Measurements from ENCODE around the gene METTL8. TPM values are rescaled to one million over a fixed set of nuclear protein-coding genes. Genes with fewer than 3 reads are reported as not detected.

METTL8 gene
- total RNA-seq, 6 donors from 2014 or later = 6.1 to 15.4 (median 13.0) TPM

GRCh38 chr2:171342067-171342413 lies 91.8 kb downstream of the METTL8 start:
- WGBS, 2 donors = 50 to 54% methylated on average over 1 of the region's 1 CpG
- Histone ChIP-seq H3K4me3 (no peak overlapping the region), H3K4me1 (peaks cover 0 to 8% (median 1%) of the 10 kb centered on the region in 4 donors), H3K27me3 (no peaks in the 10 kb centered on the region), H3K36me3 (no peaks in the 10 kb centered on the region), H3K27ac (no peak overlapping the region), H3K9me3 (no peaks in the 10 kb centered on the region)
- ATAC-seq (ENCODE audit: low FRiP score in 2 of 2) (no peak), DNase-seq (no peak)
- TF ChIP-seq CTCF (IDR thresholded peaks at IDR 0.05) = no peak
- no peak for TF ChIP-seq EP300 (IDR thresholded peaks at IDR 0.05)
- TF ChIP-seq POLR2A (IDR thresholded peaks at IDR 0.05) = no peak
- TF ChIP-seq POLR2AphosphoS5 (IDR thresholded peaks at IDR 0.05) = no peak

- Histone ChIP-seq H3K4me1 (peaks cover 0 to 3% (median 0%) of the 10 kb centered on the region in 4 donors), H3K4me3 (no peak overlapping the region), H3K9me3 (no peaks in the 10 kb centered on the region), H3K27ac (no peak overlapping the region), H3K27me3 (no peaks in the 10 kb centered on the region), H3K36me3 (no peaks in the 10 kb centered on the region)
- ATAC-seq (ENCODE audit: low FRiP score in 2 of 2) (no peak), DNase-seq (no peak)
- WGBS, 2 donors = 71 to 79% methylated on average over 7 of the region's 7 CpGs
- TF ChIP-seq CTCF (IDR thresholded peaks at IDR 0.05) (no peak), POLR2A (IDR thresholded peaks at IDR 0.05) (no peak), POLR2AphosphoS5 (IDR thresholded peaks at IDR 0.05) (no peak), EP300 (IDR thresholded peaks at IDR 0.05) (no peak)
Observed at GRCh38 chr2:171341394-171342066, 92.3 kb downstream of the METTL8 start.

- WGBS, 2 donors = 97 to 100% methylated on average over 1 of the region's 1 CpG
- no peaks in the 10 kb centered on the region for H3K36me3 ChIP-seq
- ATAC-seq (ENCODE audit: low FRiP score in 2 of 2) (no peak), DNase-seq (no peak)
- no peaks in the 10 kb centered on the region for H3K9me3 ChIP-seq
- no peak overlapping the region for H3K4me3 ChIP-seq
- no peak overlapping the region for H3K27ac ChIP-seq
- no peaks in the 10 kb centered on the region for H3K4me1 ChIP-seq
- TF ChIP-seq EP300 (IDR thresholded peaks at IDR 0.05) (no peak), POLR2AphosphoS5 (IDR thresholded peaks at IDR 0.05) (no peak), POLR2A (IDR thresholded peaks at IDR 0.05) (no peak), CTCF (IDR thresholded peaks at IDR 0.05) (no peak)
- no peaks in the 10 kb centered on the region for H3K27me3 ChIP-seq
Observed at GRCh38 chr2:171334946-171335345, 98.8 kb downstream of the METTL8 start.

- no peaks in the 10 kb centered on the region for H3K9me3 ChIP-seq
- ATAC-seq (ENCODE audit: low FRiP score in 2 of 2) (no peak), DNase-seq (no peak)
- no peaks in the 10 kb centered on the region for H3K4me1 ChIP-seq
- no peaks in the 10 kb centered on the region for H3K27me3 ChIP-seq
- H3K36me3 ChIP-seq = no peaks in the 10 kb centered on the region
- TF ChIP-seq POLR2AphosphoS5 (IDR thresholded peaks at IDR 0.05) (no peak), CTCF (IDR thresholded peaks at IDR 0.05) (no peak), POLR2A (IDR thresholded peaks at IDR 0.05) (no peak), EP300 (IDR thresholded peaks at IDR 0.05) (no peak)
- 92 to 94% methylated on average over 2 of the region's 2 CpGs for WGBS, 2 donors
- H3K4me3 ChIP-seq = no peak overlapping the region
- H3K27ac ChIP-seq = no peak overlapping the region
Observed at GRCh38 chr2:171334171-171334570, 99.6 kb downstream of the METTL8 start.

Measured in upper lobe of left lung (tissue), 6 donors.